CD14-positive monocyte (primary cell): ENCODE results near the gene ZNF385B. TPM values are rescaled to one million over a fixed set of nuclear protein-coding genes. Genes with fewer than 3 reads are reported as not detected.

Source experiments
- DNase-seq, 3 donors: peaks; one replicate each; pipeline ENCODE4 v3.0.0-alpha.2; 2011 to 2022
- H2AFZ ChIP-seq: 2 replicates; pipeline ENCODE4 v1.6.0; 2012; ENCODE audit warnings: mild to moderate bottlenecking, low read depth, low read length, inconsistent platforms; ENCODE audit not compliant: insufficient read depth, poor library complexity, severe bottlenecking
- H3K27ac ChIP-seq, 2 donors: 1 replicate in 1 of 2; 2 replicates in 1 of 2; pipeline ENCODE4 v1.5.1; 2012 to 2013; ENCODE audit warnings: low read length in 2 of 2, control low read depth in 1 of 2, inconsistent platforms in 1 of 2, low read depth in 1 of 2, mild to moderate bottlenecking in 1 of 2
- H3K27me3 ChIP-seq, 2 donors: one replicate each; pipeline versions ENCODE4 v1.6.0 to v1.6.1; 2011 to 2013; ENCODE audit warnings: low read length in 2 of 2; ENCODE audit not compliant: control insufficient read depth in 2 of 2, insufficient read depth in 2 of 2
- H3K36me3 ChIP-seq, 2 donors: replicated peaks in 1 of 2; 1 replicate in 1 of 2; 2 replicates in 1 of 2; pipeline versions ENCODE4 v1.5.1 to v1.6.1; 2012 to 2013; ENCODE audit warnings: low read length in 2 of 2, control low read depth in 1 of 2, inconsistent platforms in 1 of 2, mild to moderate bottlenecking in 1 of 2; ENCODE audit not compliant: insufficient read depth in 2 of 2, control insufficient read depth in 1 of 2
- H3K4me1 ChIP-seq, 2 donors: 1 replicate in 1 of 2; 2 replicates in 1 of 2; pipeline versions ENCODE4 v1.5.1 to v1.6.1; 2012 to 2013; ENCODE audit warnings: low read length in 2 of 2, control low read depth in 1 of 2, inconsistent platforms in 1 of 2, mild to moderate bottlenecking in 1 of 2, moderate library complexity in 1 of 2; ENCODE audit not compliant: insufficient read depth in 2 of 2, control insufficient read depth in 1 of 2
- H3K4me2 ChIP-seq: replicated peaks from 2 replicates; pipeline ENCODE3; 2012; ENCODE audit warnings: low read length, moderate library complexity, mild to moderate bottlenecking; ENCODE audit not compliant: poor library complexity, severe bottlenecking; ENCODE audit errors: extremely low read depth
- H3K4me3 ChIP-seq, 3 experiments: fragments of 200-600 bp in 1 of 3; sonication (generic) in 1 of 3; replicated peaks in 1 of 3; 1 replicate in 2 of 3; 2 replicates in 1 of 3; pipeline ENCODE4 v1.5.1; 2011 to 2013; ENCODE audit warnings: low read length in 3 of 3, mild to moderate bottlenecking in 3 of 3, control low read depth in 2 of 3, low read depth in 2 of 3, inconsistent platforms in 1 of 3, moderate library complexity in 1 of 3
- H3K79me2 ChIP-seq: 2 replicates; pipeline ENCODE4 v1.6.0; 2012; ENCODE audit warnings: mild to moderate bottlenecking, control low read depth, inconsistent platforms, low read length, moderate library complexity; ENCODE audit not compliant: insufficient read depth
- H3K9ac ChIP-seq: 2 replicates; pipeline ENCODE4 v1.6.0; 2017; ENCODE audit warnings: low read length, mild to moderate bottlenecking; ENCODE audit not compliant: insufficient read depth, poor library complexity, severe bottlenecking
- H3K9me3 ChIP-seq, 2 donors: replicated peaks in 1 of 2; 1 replicate in 1 of 2; 2 replicates in 1 of 2; pipeline versions ENCODE4 v1.5.1 to v1.6.1; 2012 to 2013; ENCODE audit warnings: low read length in 2 of 2, control low read depth in 1 of 2; ENCODE audit not compliant: control insufficient read depth in 1 of 2, insufficient read depth in 1 of 2
- H4K20me1 ChIP-seq: 2 replicates; pipeline ENCODE4 v1.6.0; 2012; ENCODE audit warnings: mild to moderate bottlenecking, low read length, control low read depth, moderate library complexity; ENCODE audit not compliant: insufficient read depth
- H3K27ac Mint-ChIP-seq, 7 donors: one replicate each; pipeline ENCODE4 v1.8.0; 2020; ENCODE audit warnings: mild to moderate bottlenecking in 7 of 7, mixed read lengths in 7 of 7, moderate library complexity in 6 of 7, inconsistent platforms in 2 of 7
- H3K27me3 Mint-ChIP-seq, 3 donors: one replicate each; pipeline ENCODE4 v1.8.0; 2021 to 2022; ENCODE audit warnings: low read depth in 3 of 3, mild to moderate bottlenecking in 3 of 3, mixed read lengths in 3 of 3, moderate library complexity in 3 of 3, inconsistent platforms in 1 of 3
- H3K36me3 Mint-ChIP-seq, 2 donors: one replicate each; pipeline ENCODE4 v1.8.0; 2020; ENCODE audit warnings: mixed read lengths in 2 of 2, inconsistent platforms in 1 of 2, mild to moderate bottlenecking in 1 of 2
- H3K4me1 Mint-ChIP-seq: one replicate; pipeline ENCODE4 v1.8.0; 2020; ENCODE audit warnings: mild to moderate bottlenecking, mixed read lengths
- H3K4me3 Mint-ChIP-seq, 2 donors: one replicate each; pipeline ENCODE4 v1.8.0; 2020; ENCODE audit warnings: mild to moderate bottlenecking in 2 of 2, mixed read lengths in 2 of 2, moderate library complexity in 1 of 2
- H3K9me3 Mint-ChIP-seq, 7 donors: one replicate each; pipeline ENCODE4 v1.8.0; 2020 to 2022; ENCODE audit warnings: mixed read lengths in 7 of 7, mild to moderate bottlenecking in 6 of 7, moderate library complexity in 6 of 7, inconsistent platforms in 2 of 7
- CTCF ChIP-seq: fragments of 200-600 bp; IDR thresholded peaks from one replicate; pipeline ENCODE4 v1.8.0; 2022; ENCODE audit warnings: antibody characterized with exemption, mild to moderate bottlenecking
- WGBS: methylation state at CpG from one replicate; pipeline ENCODE4 v1.1.5; 2013; ENCODE audit warnings: missing lambda C conversion rate; ENCODE audit not compliant: insufficient coverage; 5-methylcytosine and 5-hydroxymethylcytosine counted together
- intact Hi-C, 2 donors: fragments of 100-400 bp; cut with micrococcal nuclease; formaldehyde crosslinking; loops; one replicate each; pipeline versions ENCODE4 v1.15.0 to v1.15.1; 2023
- polyA plus RNA-seq, 3 donors: library from polyadenylated mRNA; depleted of rRNA in 1 of 3; unstranded in 2 of 3; stranded (reverse) in 1 of 3; fragments of 300-500 nt in 2 of 3; fragments of >200 nt in 1 of 3; fragmentation: Illumina TruSeq in 2 of 3; gene quantifications; 1 replicate in 2 of 3; 2 replicates in 1 of 3; pipeline ENCODE4 v1.2.3, GENCODE V29; 2012 to 2021

The ZNF385B gene
- polyA plus RNA-seq, 3 donors = not detected

GRCh38 chr2:179495315-179495714, 366.1 kb downstream of the ZNF385B start:
- Histone ChIP-seq H3K36me3 (no peaks in the 10 kb centered on the region), H3K27ac (no peak overlapping the region), H2AFZ (no peak overlapping the region), H3K4me3 (no peak overlapping the region), H3K9me3 (peaks cover 0 to 11% of the 10 kb centered on the region in 2 donors), H4K20me1 (no peaks in the 10 kb centered on the region), H3K4me1 (no peaks in the 10 kb centered on the region), H3K9ac (no peak overlapping the region), H3K27me3 (no peaks in the 10 kb centered on the region), H3K79me2 (no peaks in the 10 kb centered on the region), H3K4me2 (no peak overlapping the region)
- peaks cover 0 to 11% (median 7%) of the 10 kb centered on the region in 7 donors for H3K9me3 Mint-ChIP-seq
- H3K4me3 Mint-ChIP-seq = no peak overlapping the region
- 98% methylated on average over 3 of the region's 4 CpGs for WGBS
- no peak overlapping the region for H3K27ac Mint-ChIP-seq
- intact Hi-C loops = no loop called here
- no peaks in the 10 kb centered on the region for H3K4me1 Mint-ChIP-seq
- no peaks in the 10 kb centered on the region for H3K36me3 Mint-ChIP-seq
- H3K27me3 Mint-ChIP-seq = no peaks in the 10 kb centered on the region
- no peak for TF ChIP-seq CTCF
- no peak for DNase-seq

- no peaks in the 10 kb centered on the region for H3K79me2 ChIP-seq
- H3K27me3 ChIP-seq = no peaks in the 10 kb centered on the region
- peaks cover 0 to 1% (median 0%) of the 10 kb centered on the region in 3 donors for H3K27me3 Mint-ChIP-seq
- DNase-seq = no peak
- no peak overlapping the region for H3K9ac ChIP-seq
- no CpG with 5 or more reads among the region's 2 CpGs for WGBS
- H3K36me3 Mint-ChIP-seq = no peaks in the 10 kb centered on the region
- TF ChIP-seq CTCF = no peak
- H3K9me3 Mint-ChIP-seq = no peaks in the 10 kb centered on the region
- H2AFZ ChIP-seq = no peak overlapping the region
- no peak overlapping the region for H3K27ac Mint-ChIP-seq
- H3K4me3 ChIP-seq = no peak overlapping the region
- H3K4me1 Mint-ChIP-seq = no peaks in the 10 kb centered on the region
- intact Hi-C loops = no loop called here
- H3K27ac ChIP-seq = no peak overlapping the region
- H3K9me3 ChIP-seq = no peaks in the 10 kb centered on the region
- no peak overlapping the region for H3K4me3 Mint-ChIP-seq
- no peak overlapping the region for H3K4me2 ChIP-seq
- no peaks in the 10 kb centered on the region for H3K36me3 ChIP-seq
- H3K4me1 ChIP-seq = no peaks in the 10 kb centered on the region
- H4K20me1 ChIP-seq = no peaks in the 10 kb centered on the region
These were observed 372.8 kb downstream of the ZNF385B start for GRCh38 chr2:179488563-179488962.
